GM18511 (cell line): Measurements from ENCODE around the gene CIP2A.

Source experiments
- ATAC-seq: cut with Tn5 transposase; IDR thresholded peaks from one replicate; pipeline ENCODE4 v1.9.1; 2021; ENCODE audit warnings: mild to moderate bottlenecking, moderate library complexity; ENCODE audit not compliant: unreplicated experiment

The CIP2A gene

GRCh38 chr3:108511490-108511889, 77.7 kb downstream of the CIP2A start:
- no peak for ATAC-seq

- no peak for ATAC-seq
These were observed 78.2 kb downstream of the CIP2A start for GRCh38 chr3:108511055-108511454.

- no peak for ATAC-seq
These were observed 78.7 kb downstream of the CIP2A start, which contains the start of gene MYH15 for GRCh38 chr3:108510496-108510895. Gene MYH15, minus strand, starts transcription at chr3:108510596. Its CDS starts 66 bp downstream, at chr3:108510530.

- no peak for ATAC-seq
These were observed 79.4 kb downstream of the CIP2A start for GRCh38 chr3:108509871-108510270.

GRCh38 chr3:108509263-108509662, 80.0 kb downstream of the CIP2A start:
- no peak for ATAC-seq

- ATAC-seq = no peak
These were observed 81.3 kb downstream of the CIP2A start for GRCh38 chr3:108507902-108508301.

- ATAC-seq = no peak
These were observed 83.4 kb downstream of the CIP2A start for GRCh38 chr3:108505811-108506210.

- ATAC-seq = no peak
These were observed 85.5 kb downstream of the CIP2A start for GRCh38 chr3:108503722-108504121.

GRCh38 chr3:108501535-108501934, 87.7 kb downstream of the CIP2A start:
- no peak for ATAC-seq

GRCh38 chr3:108500728-108501127, 88.5 kb downstream of the CIP2A start:
- ATAC-seq = no peak
